Activated naive CD4-positive, alpha-beta T cell treated with anti-CD3 and anti-CD28 coated beads, Interleukin-2, amount 10 ng/mL, durations not matched to agents 7 days and 5 days (primary cell): Measurements from ENCODE around the gene CDX1.

Experiments used
- CTCF ChIA-PET: fragments of 350-600 bp; sonication (Branson Sonifier 250); formaldehyde crosslinking; loops from one replicate; lab custom pipeline; 2021; ENCODE audit warnings: antibody characterized with exemption; lab: Charles Lee
- DNase-seq: peaks from one replicate; pipeline ENCODE4 v3.0.0-alpha.2; 2020
- H3K27ac Mint-ChIP-seq: one replicate; pipeline ENCODE4 v1.8.0; 2021; ENCODE audit warnings: mild to moderate bottlenecking, moderate library complexity, mixed read lengths
- H3K27me3 Mint-ChIP-seq: one replicate; pipeline ENCODE4 v1.8.0; 2021; ENCODE audit warnings: mild to moderate bottlenecking, mixed read lengths
- H3K36me3 Mint-ChIP-seq: one replicate; pipeline ENCODE4 v1.8.0; 2021; ENCODE audit warnings: mixed read lengths
- H3K4me1 Mint-ChIP-seq: one replicate; pipeline ENCODE4 v1.8.0; 2021; ENCODE audit warnings: mixed read lengths
- H3K4me3 Mint-ChIP-seq: one replicate; pipeline ENCODE4 v1.8.0; 2021; ENCODE audit warnings: mild to moderate bottlenecking, moderate library complexity, mixed read lengths
- H3K9me3 Mint-ChIP-seq: one replicate; pipeline ENCODE4 v1.8.0; 2021; ENCODE audit warnings: mixed read lengths

The CDX1 gene

DNA sequence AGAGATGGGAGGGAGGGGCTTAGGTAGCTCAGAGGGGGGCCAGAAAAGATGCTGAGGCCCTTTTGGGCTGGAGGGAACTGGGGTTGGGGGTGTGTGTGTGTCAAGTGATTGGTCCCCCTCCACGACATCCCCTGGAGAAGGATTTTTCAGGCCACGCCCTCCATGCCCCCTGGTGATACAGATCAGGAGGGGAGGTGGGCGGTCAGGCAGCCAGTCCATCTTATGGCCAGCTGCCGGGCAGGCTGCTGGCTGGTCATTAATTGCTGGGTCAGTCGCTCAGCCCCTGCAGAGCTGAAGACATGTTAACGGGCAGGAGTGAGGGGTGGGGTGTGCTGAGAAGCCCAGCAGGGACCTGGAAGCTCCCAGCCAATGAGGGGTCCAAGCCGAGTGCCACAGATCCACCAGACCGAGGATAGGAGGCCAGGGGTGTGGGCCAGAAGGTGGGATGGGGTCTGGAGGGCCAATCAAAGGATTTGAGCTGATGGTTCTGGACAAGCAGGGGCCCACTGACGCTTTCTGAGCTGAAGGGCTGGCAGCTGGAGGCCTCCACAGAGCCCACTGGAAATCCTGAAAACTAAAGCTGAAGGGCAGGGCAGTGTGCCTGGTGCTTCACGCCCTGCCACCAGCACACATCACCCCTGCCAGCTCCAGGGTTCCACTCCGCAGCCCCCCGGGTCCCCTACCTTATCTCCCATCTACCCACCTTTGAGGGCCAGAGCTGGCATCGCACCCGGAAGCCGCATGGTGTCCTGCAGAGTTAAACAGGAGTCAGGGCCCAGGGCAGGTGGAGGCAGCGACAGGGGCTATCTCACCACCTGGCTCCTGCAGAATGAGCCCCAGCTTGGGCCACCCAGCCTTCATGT lies 30.0 kb upstream of the CDX1 start:
- Mint-ChIP-seq H3K9me3 (no peaks in the 10 kb centered on the region), H3K36me3 (no peaks in the 10 kb centered on the region), H3K27ac (no peak overlapping the region), H3K27me3 (peaks cover 18% of the 10 kb centered on the region), H3K4me3 (no peak overlapping the region), H3K4me1 (no peaks in the 10 kb centered on the region)
- CTCF ChIA-PET: interaction anchor here (0.8 kb wide), 1 partner anchor 82 kb away, joined by 3 read pairs; no protein-coding TSS in a partner anchor
- no peak for DNase-seq

DNA sequence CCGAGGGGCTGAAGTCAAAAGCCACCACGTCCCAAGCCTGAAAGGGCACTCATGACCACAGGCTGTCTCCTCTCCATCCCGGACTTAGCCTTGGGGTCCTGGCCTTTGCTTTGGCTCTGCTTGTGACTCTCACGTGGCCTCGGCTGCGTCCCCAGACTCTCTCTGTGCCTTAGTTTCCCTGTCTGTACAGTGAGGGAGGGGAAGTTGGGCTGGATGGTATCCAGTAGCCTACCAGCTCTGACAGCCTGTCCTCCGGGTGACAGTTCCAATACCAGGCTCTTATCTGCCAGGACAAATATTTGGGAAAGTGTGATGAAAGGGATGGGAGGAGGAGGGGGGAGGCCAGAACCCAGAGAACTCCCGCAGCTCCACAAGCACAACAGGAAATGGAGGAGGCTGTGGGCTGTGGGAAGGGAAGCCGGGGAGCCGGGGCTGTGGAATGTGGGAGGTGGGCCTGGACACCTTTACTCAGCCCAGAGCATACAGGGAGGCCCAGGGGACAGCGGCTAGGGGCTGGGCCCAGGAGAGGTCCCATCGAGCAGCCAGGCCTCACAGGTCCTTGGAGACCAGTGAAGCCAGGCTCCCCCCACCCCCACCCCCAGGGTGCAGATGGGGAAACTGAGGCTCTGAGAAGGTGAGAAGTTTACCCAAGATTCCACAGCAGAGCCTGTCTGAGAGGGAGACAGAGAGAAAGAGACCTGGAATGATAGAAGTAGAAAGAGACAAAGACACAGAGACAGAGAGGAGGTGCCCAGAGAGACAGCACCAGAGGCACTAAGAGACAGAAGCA lies 29.2 kb upstream of the CDX1 start:
- H3K4me1 Mint-ChIP-seq: no peaks in the 10 kb centered on the region
- H3K9me3 Mint-ChIP-seq: no peaks in the 10 kb centered on the region
- H3K4me3 Mint-ChIP-seq: no peak overlapping the region
- CTCF ChIA-PET: no interaction called here
- no peak for DNase-seq
- no peak overlapping the region for H3K27ac Mint-ChIP-seq
- no peaks in the 10 kb centered on the region for H3K36me3 Mint-ChIP-seq
- peaks cover 18% of the 10 kb centered on the region for H3K27me3 Mint-ChIP-seq

DNA sequence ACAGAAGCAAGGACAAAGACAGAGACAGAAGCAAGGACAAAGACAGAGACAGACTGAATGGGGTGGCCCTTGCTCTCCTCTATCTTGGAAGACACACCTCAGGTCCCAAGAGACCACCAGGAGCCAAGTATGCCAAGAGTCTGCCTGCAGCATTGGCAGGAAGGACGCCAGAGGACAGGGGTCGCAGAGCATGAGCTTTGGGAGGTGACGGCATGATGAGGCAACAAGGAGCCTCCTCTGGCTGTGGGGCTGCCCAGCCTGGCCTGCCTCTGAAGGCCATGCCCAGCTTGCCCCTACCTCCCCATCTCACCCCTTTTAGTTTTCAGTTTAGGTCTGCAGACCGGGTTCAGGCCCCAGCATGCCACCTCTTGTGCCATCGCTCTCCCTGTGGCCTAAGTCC lies 28.6 kb upstream of the CDX1 start:
- peaks cover 17% of the 10 kb centered on the region for H3K27me3 Mint-ChIP-seq
- no peak overlapping the region for H3K27ac Mint-ChIP-seq
- H3K4me1 Mint-ChIP-seq: no peaks in the 10 kb centered on the region
- H3K36me3 Mint-ChIP-seq: no peaks in the 10 kb centered on the region
- H3K4me3 Mint-ChIP-seq: no peak overlapping the region
- CTCF ChIA-PET: no interaction called here
- no peaks in the 10 kb centered on the region for H3K9me3 Mint-ChIP-seq
- DNase-seq: no peak

DNA sequence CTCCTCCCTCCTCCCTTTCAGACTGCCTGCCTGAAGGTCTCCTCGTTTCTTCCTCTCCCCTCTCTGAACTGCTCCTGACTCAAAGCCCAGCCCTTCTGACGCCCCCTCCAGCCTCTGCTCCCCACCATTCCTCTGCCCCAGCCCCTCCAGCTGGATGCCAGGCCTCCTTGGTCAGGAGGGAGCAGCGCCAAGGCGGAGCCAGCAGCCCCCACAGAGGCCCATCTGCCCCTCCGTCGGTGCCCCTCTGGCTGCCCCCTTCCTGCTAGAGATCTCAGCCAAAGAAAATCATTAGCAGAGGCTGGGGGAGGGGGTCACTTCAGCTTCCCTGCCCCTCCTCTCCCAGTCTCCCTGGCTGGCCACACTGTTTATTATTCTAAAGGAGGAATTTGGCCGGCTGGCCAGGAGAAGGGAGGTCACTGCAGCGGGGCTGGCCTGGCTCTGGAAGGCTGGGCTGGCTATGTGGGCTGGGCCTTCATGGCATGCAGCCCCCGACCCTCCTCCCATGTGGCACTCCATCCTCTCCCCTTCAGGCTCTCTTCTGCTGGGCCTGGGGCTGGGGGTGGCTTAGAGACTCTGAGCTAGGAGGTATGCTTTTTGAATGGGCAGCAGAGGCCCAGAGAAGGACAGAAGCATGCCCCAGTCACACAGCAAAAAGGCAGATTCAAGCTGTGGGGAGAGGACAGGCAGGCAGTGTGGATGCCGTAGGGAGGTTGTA lies 27.9 kb upstream of the CDX1 start:
- no peaks in the 10 kb centered on the region for H3K9me3 Mint-ChIP-seq
- no peaks in the 10 kb centered on the region for H3K4me1 Mint-ChIP-seq
- peaks cover 15% of the 10 kb centered on the region for H3K27me3 Mint-ChIP-seq
- H3K4me3 Mint-ChIP-seq: no peak overlapping the region
- H3K27ac Mint-ChIP-seq: no peak overlapping the region
- no peaks in the 10 kb centered on the region for H3K36me3 Mint-ChIP-seq
- CTCF ChIA-PET: no interaction called here
- no peak for DNase-seq

DNA sequence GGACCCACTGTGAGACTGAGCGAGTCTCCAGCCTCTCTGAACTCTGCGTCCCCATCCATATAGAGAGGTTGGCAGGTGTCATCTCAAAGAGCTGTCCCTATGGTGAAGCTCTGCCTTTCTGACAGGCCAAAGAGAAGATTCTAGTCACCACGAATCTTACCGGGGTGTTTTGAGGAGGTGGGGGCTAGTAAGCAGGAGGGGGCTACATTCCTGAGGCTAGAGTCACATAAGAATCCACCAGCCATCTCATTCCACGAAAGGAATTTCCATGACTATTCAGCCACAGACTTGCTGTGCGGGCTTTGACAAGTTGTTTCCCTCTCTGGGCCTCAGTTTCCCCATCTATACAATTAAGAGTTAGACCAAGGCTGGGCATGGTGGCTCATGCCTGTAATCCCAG lies 27.2 kb upstream of the CDX1 start:
- DNase-seq: no peak
- Mint-ChIP-seq H3K36me3 (no peaks in the 10 kb centered on the region), H3K4me3 (no peak overlapping the region), H3K9me3 (no peaks in the 10 kb centered on the region), H3K4me1 (no peaks in the 10 kb centered on the region), H3K27ac (no peak overlapping the region), H3K27me3 (peaks cover 15% of the 10 kb centered on the region)
- CTCF ChIA-PET: no interaction called here

DNA sequence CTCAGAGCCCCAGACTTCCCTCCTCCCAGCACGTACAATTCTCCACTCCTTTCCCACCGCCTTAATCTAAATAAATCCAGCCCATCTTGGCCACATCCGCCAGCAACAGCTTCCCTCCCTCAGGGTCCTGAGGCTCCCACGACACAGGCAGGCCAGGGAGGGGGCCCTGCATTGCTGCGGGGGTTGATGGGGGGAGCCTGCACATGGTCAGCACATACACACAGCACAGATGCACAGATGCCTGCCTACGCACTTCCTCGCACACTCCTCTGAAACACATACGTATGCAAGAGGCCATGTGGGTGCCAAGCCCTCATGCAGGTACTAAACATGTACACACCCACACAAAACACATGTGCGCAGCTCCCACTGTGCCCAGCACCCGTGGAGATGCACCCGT lies 25.7 kb upstream of the CDX1 start:
- no peak overlapping the region for H3K27ac Mint-ChIP-seq
- no peaks in the 10 kb centered on the region for H3K9me3 Mint-ChIP-seq
- CTCF ChIA-PET: no interaction called here
- no peak overlapping the region for H3K4me3 Mint-ChIP-seq
- H3K36me3 Mint-ChIP-seq: no peaks in the 10 kb centered on the region
- peaks cover 3% of the 10 kb centered on the region for H3K4me1 Mint-ChIP-seq
- DNase-seq: no peak
- peaks cover 4% of the 10 kb centered on the region for H3K27me3 Mint-ChIP-seq

DNA sequence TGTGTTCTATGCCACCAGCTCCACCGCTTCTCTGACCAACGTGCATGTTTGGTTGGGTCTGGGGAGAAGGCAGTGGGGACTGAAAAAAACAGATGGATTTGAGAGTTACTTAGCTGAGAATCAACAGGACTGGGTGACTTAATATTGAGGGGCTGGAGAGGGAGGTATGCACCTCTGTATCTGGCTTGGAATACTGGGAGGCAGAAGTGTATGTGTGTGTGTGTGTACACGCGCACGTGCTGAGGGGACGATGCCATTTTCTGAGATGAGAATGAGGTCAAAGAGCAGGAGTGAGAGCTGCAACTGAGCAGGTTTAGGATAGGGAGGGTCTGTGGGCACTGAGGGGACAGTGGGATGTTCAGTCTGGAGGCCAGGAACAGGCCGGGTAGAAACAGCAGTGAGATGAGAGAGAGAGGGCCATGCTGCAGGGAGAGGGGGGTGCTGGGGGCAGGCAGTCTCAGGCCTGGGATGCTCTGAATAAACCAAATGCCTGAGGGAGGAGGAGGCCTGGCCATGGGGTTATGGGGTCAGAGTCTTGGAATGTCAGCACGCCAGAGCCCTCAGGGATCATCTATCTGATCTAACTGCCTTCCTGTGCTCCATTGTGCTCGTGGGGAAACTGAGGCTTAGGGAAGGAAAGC lies 24.9 kb upstream of the CDX1 start:
- no peak overlapping the region for H3K27ac Mint-ChIP-seq
- DNase-seq: no peak
- peaks cover 8% of the 10 kb centered on the region for H3K27me3 Mint-ChIP-seq
- peaks cover 3% of the 10 kb centered on the region for H3K4me1 Mint-ChIP-seq
- no peaks in the 10 kb centered on the region for H3K36me3 Mint-ChIP-seq
- CTCF ChIA-PET: no interaction called here
- no peaks in the 10 kb centered on the region for H3K9me3 Mint-ChIP-seq
- no peak overlapping the region for H3K4me3 Mint-ChIP-seq

DNA sequence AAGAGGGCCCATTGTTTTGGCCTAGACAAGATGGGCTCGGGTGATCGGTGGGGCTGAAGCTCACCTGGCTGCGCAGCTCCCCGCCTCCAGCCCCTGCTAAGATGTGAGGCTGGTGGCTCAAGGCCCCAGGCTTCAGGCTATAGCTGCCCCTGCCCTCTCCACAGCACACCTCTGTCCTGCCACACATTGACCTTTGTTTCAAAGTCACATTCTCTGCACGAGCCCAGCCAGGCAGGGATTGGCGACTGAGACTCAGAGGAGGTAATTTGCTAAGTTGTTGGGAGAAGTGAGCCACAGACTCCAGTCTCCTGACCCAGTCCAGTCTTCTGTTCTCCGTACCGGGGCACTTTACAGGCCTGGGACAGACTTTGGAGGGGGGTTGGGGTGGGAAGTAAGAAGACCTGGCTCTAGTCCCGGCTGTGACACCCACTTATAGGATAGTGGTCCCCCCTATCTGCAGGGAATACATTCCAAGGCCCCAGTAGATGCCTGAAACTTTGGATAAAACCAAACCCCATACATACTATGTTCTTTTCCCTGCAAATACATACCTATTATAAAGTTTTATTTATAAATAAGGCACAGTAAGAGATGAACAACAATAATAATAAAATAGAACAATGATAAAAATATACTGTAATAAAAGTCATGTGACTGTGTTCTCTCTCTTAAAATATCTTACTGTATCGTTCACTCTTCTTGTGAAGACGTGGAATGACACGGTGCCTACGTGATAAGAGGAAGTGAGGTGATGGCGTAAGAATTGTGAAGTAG lies 24.2 kb upstream of the CDX1 start:
- Mint-ChIP-seq H3K4me3 (no peak overlapping the region), H3K27ac (no peak overlapping the region), H3K4me1 (peaks cover 3% of the 10 kb centered on the region), H3K9me3 (no peaks in the 10 kb centered on the region), H3K27me3 (peaks cover 8% of the 10 kb centered on the region), H3K36me3 (no peaks in the 10 kb centered on the region)
- CTCF ChIA-PET: interaction anchor here (0.9 kb wide), 1 partner anchor 12 kb away, joined by 3 read pairs; no protein-coding TSS in a partner anchor
- DNase-seq: no peak

DNA sequence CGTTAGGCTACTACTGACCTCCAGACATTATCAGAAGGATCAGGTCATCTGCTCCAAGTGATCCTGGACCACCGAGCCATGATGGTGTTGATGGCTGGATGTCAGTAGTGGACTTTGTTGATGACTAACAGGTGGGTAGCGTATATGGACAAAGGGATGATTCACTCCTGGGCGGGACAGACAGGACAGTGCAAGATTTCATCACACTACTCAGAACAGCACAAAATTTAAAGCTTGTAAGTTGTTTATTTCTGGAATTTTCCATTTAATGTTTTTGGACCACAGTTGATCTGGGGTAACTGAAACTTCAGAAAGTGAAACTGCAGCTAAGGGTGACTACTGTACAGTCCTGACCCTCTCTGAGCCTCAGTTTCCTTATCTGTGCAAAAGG lies 23.6 kb upstream of the CDX1 start:
- Mint-ChIP-seq H3K4me1 (peaks cover 3% of the 10 kb centered on the region), H3K27ac (no peak overlapping the region), H3K36me3 (no peaks in the 10 kb centered on the region), H3K4me3 (no peak overlapping the region), H3K9me3 (no peaks in the 10 kb centered on the region), H3K27me3 (peaks cover 8% of the 10 kb centered on the region)
- no peak for DNase-seq
- CTCF ChIA-PET: interaction anchor here (0.9 kb wide), 1 partner anchor 11 kb away, joined by 3 read pairs; no protein-coding TSS in a partner anchor

DNA sequence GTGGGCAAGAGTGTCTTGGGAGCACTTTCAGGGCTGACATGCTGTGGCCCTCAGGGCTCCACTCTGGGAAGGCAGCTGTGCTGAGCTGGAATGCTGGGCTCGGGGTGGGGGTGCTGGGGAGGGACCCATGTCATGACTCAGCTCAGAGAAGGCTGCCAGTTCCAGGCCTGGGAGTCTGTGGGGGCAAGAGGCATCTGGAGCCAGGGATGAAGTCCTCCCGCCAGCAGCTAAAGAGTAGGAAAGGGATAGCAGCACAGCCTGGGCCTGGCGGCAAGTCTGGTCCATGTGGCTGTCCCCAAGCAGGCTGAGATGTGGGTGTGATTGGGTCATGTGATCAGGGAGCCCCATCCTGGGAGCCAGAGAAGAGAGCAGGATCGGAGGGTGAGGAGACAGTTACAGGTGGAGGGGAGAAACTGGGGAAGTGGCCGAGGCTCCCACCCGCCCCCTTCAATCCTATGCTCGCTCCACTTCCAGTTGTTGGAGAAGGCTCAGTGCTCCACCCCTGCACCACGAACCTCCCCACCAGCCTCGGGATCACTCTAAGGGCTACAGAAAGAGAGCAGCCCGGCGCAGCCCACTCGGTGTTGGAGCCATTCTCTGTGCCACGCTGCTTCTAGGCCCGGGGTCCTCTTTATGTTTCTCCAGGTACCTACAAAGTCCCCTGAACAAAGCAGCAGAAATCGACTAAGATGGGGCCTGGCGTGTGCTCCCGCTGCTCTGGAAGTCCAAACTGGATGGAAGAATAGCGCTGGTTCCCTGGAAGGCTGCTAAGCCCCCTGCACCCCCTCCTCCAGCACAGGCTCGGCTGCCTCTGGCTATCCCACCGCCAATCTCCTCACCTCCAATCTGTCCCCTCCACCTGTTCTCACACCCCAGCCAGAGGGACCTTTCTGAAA lies 23.0 kb upstream of the CDX1 start:
- Mint-ChIP-seq H3K27me3 (peaks cover 4% of the 10 kb centered on the region), H3K36me3 (no peaks in the 10 kb centered on the region), H3K4me1 (peaks cover 8% of the 10 kb centered on the region), H3K4me3 (no peak overlapping the region), H3K27ac (no peak overlapping the region), H3K9me3 (no peaks in the 10 kb centered on the region)
- DNase-seq: no peak
- CTCF ChIA-PET: interaction anchor here (0.9 kb wide), 1 partner anchor 11 kb away, joined by 3 read pairs; no protein-coding TSS in a partner anchor

DNA sequence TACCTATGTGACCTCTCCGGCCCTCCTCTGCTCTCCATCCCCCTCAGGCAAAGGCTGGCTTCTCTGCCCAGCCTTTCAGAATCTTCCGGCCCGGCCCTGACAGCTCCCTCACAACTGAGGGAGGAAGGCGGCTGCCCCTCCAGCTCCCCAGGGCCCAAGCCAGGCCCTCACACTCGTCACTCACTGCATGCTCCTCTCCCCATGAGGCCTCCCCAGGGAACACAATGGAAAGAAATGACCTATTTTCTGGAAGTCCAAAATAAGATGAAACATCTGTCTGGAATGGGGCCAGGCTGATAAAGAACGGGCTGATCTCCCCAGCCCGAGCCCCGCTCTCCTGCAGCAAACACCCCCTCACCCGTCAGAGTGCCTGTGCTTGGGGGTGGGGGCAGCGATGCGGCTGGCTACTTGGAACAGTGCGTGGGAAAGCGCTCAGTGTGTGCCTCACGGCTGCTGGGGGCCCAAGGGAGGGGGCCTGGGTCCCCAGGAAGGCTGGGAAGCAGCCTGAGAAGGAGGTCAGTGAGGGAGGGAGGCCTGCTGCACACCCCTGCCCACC lies 22.3 kb upstream of the CDX1 start:
- no peaks in the 10 kb centered on the region for H3K9me3 Mint-ChIP-seq
- H3K36me3 Mint-ChIP-seq: no peaks in the 10 kb centered on the region
- no peak for DNase-seq
- CTCF ChIA-PET: no interaction called here
- H3K27ac Mint-ChIP-seq: no peak overlapping the region
- peaks cover 15% of the 10 kb centered on the region for H3K4me1 Mint-ChIP-seq
- H3K27me3 Mint-ChIP-seq: peaks cover 8% of the 10 kb centered on the region
- H3K4me3 Mint-ChIP-seq: no peak overlapping the region

DNA sequence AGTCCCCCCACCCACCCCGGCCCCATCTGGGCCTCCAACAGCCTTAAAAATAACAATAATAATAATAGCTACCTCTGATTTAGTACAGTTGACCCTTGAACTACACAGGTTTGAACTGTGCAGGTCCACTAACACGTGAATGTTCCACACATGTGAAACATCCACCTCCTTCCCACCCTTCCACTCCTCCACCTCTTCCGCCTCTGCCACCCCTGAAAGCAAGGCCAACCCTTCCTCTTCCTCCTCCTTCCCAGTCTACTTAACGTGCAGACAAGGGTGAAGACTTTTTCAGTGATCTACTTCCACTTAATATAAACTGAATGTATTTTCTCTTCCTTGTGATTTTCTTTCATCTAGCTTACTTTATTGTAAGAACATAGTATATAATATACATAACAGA lies 21.7 kb upstream of the CDX1 start:
- Mint-ChIP-seq H3K4me1 (peaks cover 21% of the 10 kb centered on the region), H3K27ac (no peak overlapping the region), H3K27me3 (peaks cover 8% of the 10 kb centered on the region), H3K4me3 (no peak overlapping the region), H3K36me3 (no peaks in the 10 kb centered on the region), H3K9me3 (no peaks in the 10 kb centered on the region)
- no peak for DNase-seq
- CTCF ChIA-PET: no interaction called here
